GM12892 (cell line): Measurements from ENCODE around the gene REG3A.

Experiments used
- DNase-seq: peaks from one replicate; pipeline ENCODE4 v3.0.0; 2011; ENCODE audit not compliant: insufficient read length
- FAIRE-seq: peaks from 2 replicates; lab custom pipeline; 2011; peaks lifted over from hg19 to GRCh38; lab: Jason Lieb, UNC
- POLR2A ChIP-seq: IDR thresholded peaks from 2 replicates; pipeline ENCODE4 v1.6.1; 2011; ENCODE audit warnings: low read depth, low read length, control low read depth
- POLR2AphosphoS5 ChIP-seq: IDR thresholded peaks from 2 replicates; pipeline ENCODE4 v1.6.1; 2011; ENCODE audit warnings: low read depth, low read length, control low read depth
- TAF1 ChIP-seq: IDR thresholded peaks from 2 replicates; pipeline ENCODE4 v1.6.1; 2011; ENCODE audit warnings: low read depth, mild to moderate bottlenecking, control low read depth, low read length, borderline replicate concordance

Gene REG3A

DNA sequence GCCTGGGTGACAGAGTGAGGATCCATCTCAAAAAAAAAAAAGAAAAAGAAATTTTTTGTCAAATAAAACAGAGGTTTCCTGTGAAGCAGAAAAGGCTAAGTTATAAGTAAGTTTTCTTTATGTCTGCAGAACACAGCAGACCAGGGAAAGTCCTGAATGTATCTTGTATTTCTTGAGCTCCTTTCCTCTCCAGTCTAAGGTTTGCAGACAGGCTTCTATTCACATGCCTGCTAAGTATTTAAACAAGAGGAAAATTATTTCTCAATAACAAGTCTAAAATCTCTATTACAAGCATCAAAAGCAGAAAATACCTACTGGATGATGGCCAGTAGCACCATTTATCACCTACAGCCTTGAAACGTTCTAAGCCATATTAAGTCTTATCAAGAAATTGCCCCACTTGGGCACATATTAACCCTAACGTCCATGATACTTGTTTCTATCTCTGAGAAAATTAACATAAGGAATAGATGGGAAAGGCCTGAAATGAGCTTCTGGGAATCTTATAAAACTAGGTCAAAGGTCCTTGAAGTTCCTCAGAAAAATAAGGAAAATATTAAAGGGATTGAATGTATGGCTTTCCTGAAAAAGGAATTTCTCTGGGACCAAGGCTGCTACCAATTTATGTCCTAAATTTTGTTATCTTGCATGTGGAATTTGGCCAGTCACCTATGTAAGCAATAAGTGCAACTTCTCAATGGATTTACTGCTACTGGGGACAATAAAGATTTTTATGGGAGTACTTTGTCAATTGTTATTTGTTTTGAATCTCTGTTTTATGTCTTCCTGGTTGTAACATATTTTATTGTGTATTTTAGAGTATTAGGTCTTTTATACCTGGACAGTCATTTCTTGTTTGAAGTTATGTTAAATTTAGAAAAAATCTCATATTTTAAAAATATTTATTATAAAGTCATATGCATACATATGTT, 42.3 kb downstream of the REG3A start:
- FAIRE-seq (no peak), DNase-seq (no peak)
- TF ChIP-seq TAF1 (no peak), POLR2A (no peak), POLR2AphosphoS5 (no peak)

DNA sequence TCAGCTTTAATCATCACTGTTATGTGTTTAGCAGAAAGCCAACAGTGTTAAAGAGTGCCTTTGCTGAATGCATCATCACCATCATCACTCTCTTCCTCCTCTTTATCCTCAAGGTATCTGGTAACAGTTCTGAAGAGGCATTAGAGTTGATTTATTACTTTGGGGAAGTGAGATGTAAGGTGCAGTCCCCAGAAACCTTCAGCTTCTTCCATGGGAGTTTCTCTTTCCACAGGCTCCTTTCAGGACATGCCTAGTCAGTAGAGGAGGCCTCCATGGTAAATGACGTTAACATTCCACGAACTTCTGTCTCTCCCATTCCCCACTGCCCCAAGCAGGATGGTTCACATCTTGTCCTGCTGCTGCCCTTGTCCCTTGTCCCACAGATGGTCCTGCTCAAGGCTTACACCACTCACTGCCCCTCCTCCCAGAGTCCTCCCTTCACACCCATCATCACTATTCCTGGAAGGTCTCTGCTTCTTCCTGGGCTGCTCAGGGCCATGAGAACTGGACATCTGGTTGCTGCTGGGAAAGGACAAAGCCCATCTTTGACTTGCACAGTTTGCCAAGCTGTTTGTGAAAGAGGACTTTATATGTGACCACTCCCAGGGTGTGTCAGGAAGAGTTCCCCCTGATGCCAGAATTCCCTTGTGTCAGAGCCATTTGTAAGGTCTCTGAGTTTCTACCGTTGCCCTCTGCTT, 44.6 kb downstream of the REG3A start:
- DNase-seq = no peak
- FAIRE-seq = no peak
- TF ChIP-seq POLR2A (no peak), POLR2AphosphoS5 (no peak), TAF1 (no peak)

DNA sequence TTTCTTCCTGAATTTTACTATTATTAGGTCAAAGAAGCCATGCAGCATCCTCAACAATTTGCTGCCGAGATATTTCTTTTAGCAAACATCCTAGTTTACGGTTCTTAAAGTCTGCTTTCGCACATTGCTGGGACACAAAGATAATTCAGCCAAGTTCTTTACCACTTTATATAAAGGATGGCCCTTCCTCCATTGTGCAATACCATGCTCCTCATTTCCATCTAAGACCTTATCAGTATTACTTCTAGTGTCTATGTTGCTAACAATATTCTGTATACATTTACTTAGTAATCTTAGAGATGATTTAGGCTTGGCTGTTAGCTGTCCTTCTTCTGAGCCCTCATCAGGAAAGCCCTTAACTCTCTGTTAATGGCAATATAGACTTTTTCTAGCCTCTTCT, 47.3 kb downstream of the REG3A start:
- TF ChIP-seq TAF1 (no peak), POLR2AphosphoS5 (no peak), POLR2A (no peak)
- DNase-seq (no peak), FAIRE-seq (no peak)
